GM04503 (cell line): Measurements from ENCODE around the gene RYR2.
"Not testable (repeated sequence)": the region's sequence is repeated elsewhere in the genome, so short reads cannot be mapped to it uniquely, and the experiment has no call there.

Source experiments
- DNase-seq: peaks from one replicate; pipeline ENCODE4 v3.0.0-alpha.2; 2012; ENCODE audit warnings: low read depth

RYR2 gene

GRCh38 chr1:237145379-237146135 is 103.6 kb downstream of the RYR2 start:
- DNase-seq = no peak

- no peak for DNase-seq
These were observed 104.3 kb downstream of the RYR2 start for GRCh38 chr1:237146241-237146640.

DNA sequence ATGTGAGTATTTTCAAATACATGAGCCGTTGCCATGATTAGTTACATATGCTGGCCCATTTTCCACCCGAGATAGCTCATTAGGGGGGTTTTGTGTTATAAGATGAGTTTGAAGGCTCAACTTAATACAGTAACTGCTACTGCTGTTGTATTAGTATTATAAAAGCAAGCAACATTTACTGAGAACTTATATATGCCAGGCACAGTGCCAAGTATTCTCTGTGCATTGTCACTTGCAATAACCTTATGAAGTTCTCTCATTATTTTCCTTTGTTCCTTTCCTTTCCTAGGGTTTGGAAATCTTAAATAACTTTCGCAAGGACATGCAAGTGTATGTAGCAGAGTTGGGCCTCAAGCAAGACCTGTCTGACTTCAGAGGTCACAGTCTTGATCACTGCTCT is 107.9 kb downstream of the RYR2 start:
- DNase-seq = no peak

DNA sequence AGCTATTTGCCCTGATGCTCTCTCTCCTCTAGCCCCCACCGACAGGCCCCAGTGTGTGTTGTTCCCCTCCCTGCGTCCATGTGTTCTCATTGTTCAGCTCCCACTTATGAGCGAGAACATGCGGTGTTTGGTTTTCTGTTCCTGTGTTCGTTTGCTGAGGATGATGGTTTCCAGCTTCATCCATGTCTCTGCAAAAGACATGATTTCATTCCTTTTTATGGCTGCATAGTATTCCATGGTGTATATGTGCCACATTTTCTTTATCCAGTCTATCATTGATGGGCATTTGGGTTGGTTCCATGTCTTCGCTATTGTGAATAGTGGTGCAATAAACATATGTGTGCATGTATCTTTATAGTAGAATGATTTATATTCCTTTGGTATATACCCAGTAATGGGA is 110.0 kb downstream of the RYR2 start:
- not testable (repeated sequence) for DNase-seq

DNA sequence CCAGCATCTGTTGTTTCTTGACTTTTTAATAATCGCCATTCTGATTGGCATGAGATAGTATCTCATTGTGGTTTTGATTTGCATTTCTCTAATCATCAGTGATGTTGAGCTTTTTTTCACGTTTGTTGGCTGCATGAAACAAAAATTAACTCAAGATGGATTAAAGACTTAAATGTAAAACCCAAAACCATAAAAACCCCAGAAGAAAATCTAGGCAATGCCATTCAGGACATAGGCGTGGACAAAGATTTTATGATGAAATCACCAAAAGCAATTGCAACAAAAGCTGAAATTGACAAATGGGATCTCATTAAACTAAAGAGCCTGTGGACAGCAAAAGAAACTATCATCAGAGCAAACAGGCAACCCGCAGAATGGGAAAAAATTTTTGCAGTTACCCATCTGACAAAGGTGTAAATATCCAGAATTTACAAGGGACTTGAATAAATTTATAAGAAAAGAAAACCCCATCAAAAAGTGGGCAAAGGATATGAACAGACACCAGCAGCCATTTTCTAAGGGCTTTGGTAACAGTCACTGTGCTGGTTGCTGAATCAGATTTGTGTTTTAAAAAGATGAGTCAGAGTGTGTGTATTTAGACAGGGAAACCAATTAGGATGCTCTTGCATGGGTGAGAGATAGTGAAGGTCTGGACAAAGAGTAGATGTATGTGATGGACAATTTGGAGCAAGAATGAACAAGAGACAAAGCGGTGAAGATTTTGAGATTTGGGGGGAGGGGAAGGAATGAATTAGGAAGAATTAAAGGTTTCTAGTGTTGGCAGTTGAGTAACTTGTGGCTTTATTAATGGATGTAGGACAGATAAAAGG is 110.7 kb downstream of the RYR2 start:
- no peak for DNase-seq

DNA sequence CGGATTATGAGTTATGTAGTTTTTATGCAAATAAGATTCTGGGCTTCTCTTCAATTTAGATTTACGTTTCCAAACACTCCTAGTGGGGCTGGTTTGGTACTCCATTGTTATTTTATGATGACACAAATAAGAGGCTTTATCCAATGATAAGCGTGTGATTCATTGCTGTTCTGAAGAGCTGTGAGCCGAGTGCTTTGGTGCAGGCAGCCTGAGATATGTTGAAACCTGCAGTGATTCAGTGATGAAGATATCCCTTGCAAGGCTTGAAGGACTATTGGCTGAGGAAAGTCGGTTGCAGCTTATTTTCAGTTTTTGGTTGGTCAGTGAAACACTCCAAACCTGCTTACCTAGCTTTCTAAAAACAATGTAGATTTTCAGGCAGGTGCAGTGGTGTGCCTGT is 112.2 kb downstream of the RYR2 start:
- no peak for DNase-seq

DNA sequence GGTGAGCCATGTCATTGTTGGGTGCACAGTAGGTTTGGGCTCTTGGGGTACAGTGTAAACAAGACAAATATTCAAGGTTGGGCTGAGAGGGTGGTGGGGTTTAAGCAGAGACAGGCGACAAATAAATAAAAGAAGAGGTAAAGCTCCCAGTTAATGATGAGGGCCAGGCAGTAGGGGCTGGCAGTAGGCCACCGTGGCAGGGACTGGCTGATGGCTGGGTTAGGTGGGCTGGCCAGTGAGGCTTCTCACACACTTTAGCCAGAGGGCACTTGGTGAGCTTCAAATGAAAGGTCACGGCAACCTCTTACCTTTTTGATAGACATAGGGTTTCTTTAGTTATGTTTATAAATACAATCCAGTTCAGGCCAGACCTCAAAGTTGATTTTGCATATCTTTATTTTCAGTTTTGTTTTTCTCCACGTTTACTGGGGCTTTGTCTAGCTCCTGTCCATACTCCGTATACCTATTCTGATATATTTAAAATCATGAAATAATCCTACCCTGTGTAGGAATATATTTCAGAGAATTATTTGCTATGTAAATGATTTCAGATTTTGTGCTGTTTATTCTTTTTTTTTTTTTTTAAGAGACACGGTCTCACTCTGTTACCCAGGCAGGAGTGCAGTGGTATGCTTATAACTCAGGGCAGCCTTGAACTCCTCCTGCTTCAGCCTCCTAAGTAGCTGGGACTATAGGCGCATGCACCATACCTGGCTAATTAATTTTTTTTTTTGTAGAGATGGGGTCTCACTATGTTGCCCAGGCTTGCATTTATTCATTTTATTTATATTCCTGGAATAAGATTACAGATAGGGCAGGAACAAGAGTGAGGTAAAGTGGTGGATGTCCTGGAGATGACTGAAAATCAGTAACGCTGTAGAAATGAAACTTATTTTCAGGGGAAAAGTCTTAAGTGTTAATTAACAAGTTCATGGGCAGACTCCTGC is 122.7 kb downstream of the RYR2 start:
- no peak for DNase-seq

DNA sequence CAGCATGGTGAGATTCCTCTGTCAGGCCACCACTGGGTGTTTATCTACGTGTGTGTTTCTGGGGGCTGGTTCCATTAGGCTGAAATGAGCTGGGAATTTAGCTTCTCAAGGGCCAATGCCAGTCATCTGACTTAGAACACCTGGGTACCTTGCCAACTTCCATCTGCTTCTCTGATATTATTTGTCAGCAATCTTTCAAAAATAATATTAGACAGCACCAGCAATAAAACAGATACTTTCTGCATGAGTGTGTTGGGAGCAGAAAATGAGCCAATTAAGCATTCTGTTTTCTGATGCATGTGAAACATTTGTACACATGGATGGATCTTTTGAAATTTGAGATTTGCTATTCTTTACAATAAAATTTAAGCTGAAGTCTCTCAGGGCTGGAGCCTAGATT is 124.1 kb downstream of the RYR2 start:
- DNase-seq = no peak

DNA sequence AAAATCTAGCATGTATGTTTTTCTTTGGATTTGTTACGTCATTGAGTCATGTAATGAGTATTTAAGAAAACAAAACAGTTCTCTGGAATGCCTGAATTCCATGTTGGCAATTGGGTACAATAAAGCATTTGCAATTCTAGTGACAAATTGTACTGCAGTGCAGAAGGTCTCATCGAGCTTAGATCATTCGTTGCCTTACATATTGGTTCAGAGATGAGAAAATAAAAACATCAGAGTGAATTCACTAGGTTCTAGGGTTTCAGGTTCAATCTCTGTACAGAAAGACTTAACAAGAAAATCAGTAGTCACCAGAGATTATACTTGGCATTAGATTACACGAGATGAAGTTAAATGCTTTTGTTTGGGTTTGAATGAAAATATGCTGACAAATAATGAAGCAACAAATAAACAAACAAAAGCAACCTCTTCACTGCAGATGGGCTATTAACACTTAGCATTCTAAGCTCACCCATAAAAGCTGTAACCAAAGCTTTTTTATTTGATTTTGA is 124.7 kb downstream of the RYR2 start:
- DNase-seq = no peak

- DNase-seq = no peak
These were observed 128.2 kb downstream of the RYR2 start for GRCh38 chr1:237170149-237170548.

GRCh38 chr1:237171454-237172117 is 129.6 kb downstream of the RYR2 start:
- no peak for DNase-seq

DNA sequence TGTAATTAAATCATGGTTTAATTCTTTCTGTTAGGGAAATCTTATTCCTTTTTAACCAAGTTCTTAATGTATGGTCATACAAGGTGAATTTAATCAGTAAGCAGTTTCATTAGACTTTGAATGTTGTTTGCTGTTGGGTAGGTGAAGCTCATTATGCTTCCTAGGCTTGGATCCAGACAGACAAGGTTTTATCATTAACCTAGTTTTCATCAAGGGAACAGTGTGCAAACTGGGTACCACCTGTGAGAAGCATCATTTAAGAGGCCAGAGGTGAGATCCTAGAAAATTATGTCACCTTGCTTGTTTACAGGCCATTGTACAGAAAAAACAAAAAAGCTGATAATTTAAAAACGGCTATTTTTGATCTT is 130.1 kb downstream of the RYR2 start:
- DNase-seq = no peak

DNA sequence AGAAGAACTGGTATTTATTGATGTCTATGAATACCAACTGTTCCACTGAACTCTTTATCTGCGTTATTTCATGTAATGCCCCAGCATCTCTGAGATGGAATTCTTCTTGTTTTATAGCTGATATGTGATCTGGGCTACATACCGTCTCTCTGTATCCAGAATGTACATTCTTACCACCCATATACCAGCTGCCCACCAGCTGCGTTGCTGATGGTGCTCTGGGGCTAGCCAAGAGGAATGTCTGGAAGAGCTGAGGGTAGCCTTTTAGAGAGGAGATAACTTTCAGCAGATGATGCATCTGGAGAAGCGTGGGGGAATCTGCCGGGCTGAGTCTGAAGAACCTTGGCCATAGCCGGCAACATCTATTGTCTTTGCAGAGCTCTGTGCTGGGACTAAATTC is 137.5 kb downstream of the RYR2 start:
- DNase-seq = no peak

DNA sequence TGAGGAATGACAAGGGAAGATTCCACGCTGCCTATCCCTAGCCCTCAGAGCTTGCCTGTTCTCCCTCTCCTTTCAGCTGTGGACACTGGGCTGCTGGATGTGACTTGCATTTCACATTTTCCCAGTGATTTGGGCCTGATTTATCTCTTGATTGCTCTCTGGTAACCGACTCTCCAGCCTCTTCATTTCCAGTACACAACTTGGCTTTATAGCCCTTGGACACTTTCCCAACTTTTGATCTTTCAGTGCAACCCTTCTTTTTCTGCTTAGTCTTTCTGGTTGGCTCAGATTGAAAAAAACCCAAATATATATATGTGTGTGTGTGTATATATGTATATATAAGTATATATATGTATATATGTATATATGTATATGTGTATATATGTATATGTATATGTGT is 138.3 kb downstream of the RYR2 start:
- no peak for DNase-seq

GRCh38 chr1:237181743-237182317 is 139.8 kb downstream of the RYR2 start:
- DNase-seq = no peak

- DNase-seq = no peak
These were observed 142.1 kb downstream of the RYR2 start for GRCh38 chr1:237183963-237184540.

DNA sequence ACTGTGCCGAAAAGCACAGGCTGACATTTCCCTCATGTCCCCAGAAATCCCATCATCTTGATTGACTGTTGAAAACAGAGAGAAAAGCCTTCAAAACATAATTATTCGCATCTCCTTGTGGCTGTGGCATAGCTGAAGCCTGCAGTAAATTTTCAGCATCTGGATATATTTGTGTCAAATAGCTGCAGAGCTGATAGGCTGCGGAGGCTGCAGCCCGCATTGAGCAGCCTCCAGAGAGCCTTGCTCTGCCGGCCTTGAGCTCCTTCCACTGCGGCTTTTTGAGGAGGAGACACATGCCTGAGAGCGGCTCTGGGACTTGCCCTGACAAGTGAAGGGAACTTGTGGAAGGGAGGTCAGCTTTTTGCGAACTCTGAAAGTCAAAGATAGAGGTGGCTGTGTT is 144.7 kb downstream of the RYR2 start:
- DNase-seq = no peak

GRCh38 chr1:237187842-237188241 is 145.9 kb downstream of the RYR2 start:
- no peak for DNase-seq

DNA sequence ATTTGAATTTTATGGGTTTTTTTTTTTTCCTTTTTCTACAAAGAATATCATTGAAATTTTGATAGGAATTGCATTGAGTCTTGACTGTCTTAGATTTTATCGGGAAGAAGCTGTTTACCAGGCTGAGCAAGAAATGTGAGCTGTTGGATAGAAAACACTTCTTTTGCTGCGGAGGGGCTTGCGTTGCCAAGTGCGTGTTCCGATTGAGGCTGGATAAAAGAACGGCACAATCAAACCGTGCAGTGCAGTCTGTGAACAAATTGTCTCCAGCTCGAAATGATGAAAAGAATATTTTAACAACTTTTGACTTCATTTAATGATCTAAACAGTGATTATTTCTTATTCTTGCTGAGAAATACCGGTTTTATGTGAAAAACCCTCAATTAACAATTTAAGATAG is 149.4 kb downstream of the RYR2 start:
- no peak for DNase-seq

- no peak for DNase-seq
These were observed 155.8 kb downstream of the RYR2 start for GRCh38 chr1:237197470-237198425.
